Neural cell (in vitro differentiated cells): Measurements from ENCODE around the gene NOTCH4. TPM values are rescaled to one million over a fixed set of nuclear protein-coding genes. Genes with fewer than 3 reads are reported as not detected.

Experiments used
- H2AFZ ChIP-seq: fragments of 200-600, 300-800 bp; sonication (generic), shearing (Covaris generic); 2 replicates; pipeline ENCODE4 v1.6.0; 2014; ENCODE audit warnings: low read depth, mild to moderate bottlenecking, antibody characterized with exemption, low read length, moderate library complexity
- H3F3A ChIP-seq: fragments of 200-600 bp; shearing (Covaris generic); 2 replicates; pipeline ENCODE4 v1.6.1; 2016; ENCODE audit warnings: mild to moderate bottlenecking, moderate library complexity, mixed read lengths, antibody characterized with exemption, low read length; ENCODE audit not compliant: insufficient read depth, poor library complexity, severe bottlenecking
- H3K27ac ChIP-seq: fragments of 200-600, 300-800 bp; sonication (generic), shearing (Covaris generic); 2 replicates; pipeline ENCODE4 v1.5.1; 2014; ENCODE audit warnings: mild to moderate bottlenecking, low read length, moderate library complexity
- H3K27me3 ChIP-seq: fragments of 300-800, 200-600 bp; sonication (generic), shearing (Covaris generic); 2 replicates; pipeline ENCODE4 v1.6.0; 2014; ENCODE audit warnings: mild to moderate bottlenecking, low read depth, low read length, moderate library complexity; ENCODE audit not compliant: insufficient read depth
- H3K36me3 ChIP-seq: fragments of 300-800, 200-600 bp; sonication (generic), shearing (Covaris generic); 2 replicates; pipeline ENCODE4 v1.5.1; 2014; ENCODE audit warnings: mild to moderate bottlenecking, antibody characterized with exemption, low read length, moderate library complexity; ENCODE audit not compliant: insufficient read depth
- H3K4me2 ChIP-seq: fragments of 300-800, 200-600 bp; sonication (generic), shearing (Covaris generic); 2 replicates; pipeline ENCODE4 v1.6.0; 2014; ENCODE audit warnings: mild to moderate bottlenecking, low read length
- H3K4me3 ChIP-seq: fragments of 300-800, 200-600 bp; sonication (generic), shearing (Covaris generic); 2 replicates; pipeline ENCODE4 v1.5.1; 2014; ENCODE audit warnings: mild to moderate bottlenecking, low read length, moderate library complexity
- H3K79me2 ChIP-seq: fragments of 200-600 bp; shearing (Covaris generic); replicated peaks from 2 replicates; pipeline ENCODE4 v1.6.0; 2014; ENCODE audit warnings: mild to moderate bottlenecking, low read length, moderate library complexity; ENCODE audit not compliant: insufficient read depth
- H3K9ac ChIP-seq: fragments of 300-800, 200-600 bp; sonication (generic), shearing (Covaris generic); 2 replicates; pipeline ENCODE4 v1.6.1; 2016; ENCODE audit warnings: mild to moderate bottlenecking, low read length, mixed read lengths
- H3K9me2 ChIP-seq: fragments of 200-600 bp; shearing (Covaris generic); 2 replicates; pipeline ENCODE4 v1.6.1; 2016; ENCODE audit warnings: mild to moderate bottlenecking, low read length, mixed read lengths; ENCODE audit not compliant: insufficient read depth
- H3K9me3 ChIP-seq: fragments of 200-600, 300-800 bp; sonication (generic), shearing (Covaris generic); 2 replicates; pipeline ENCODE4 v1.6.1; 2016; ENCODE audit warnings: mild to moderate bottlenecking, mixed run types, low read length, moderate library complexity, mixed read lengths
- H4K20me1 ChIP-seq: fragments of 200-600 bp; shearing (Covaris generic); 2 replicates; pipeline ENCODE4 v1.6.1; 2016; ENCODE audit warnings: mild to moderate bottlenecking, mixed run types; ENCODE audit not compliant: insufficient read depth
- CTCF ChIP-seq: fragments of 450-650 bp; IDR thresholded peaks from 2 replicates; pipeline ENCODE4 v1.5.1; 2014; ENCODE audit warnings: antibody characterized with exemption, mild to moderate bottlenecking, moderate library complexity; ENCODE audit not compliant: poor library complexity, severe bottlenecking
- EP300 ChIP-seq: fragments of 450-650 bp; conservative IDR thresholded peaks from 2 replicates; pipeline ENCODE4 v1.6.1; 2014; ENCODE audit warnings: antibody characterized with exemption, mild to moderate bottlenecking, moderate library complexity; ENCODE audit not compliant: poor library complexity, severe bottlenecking
- EZH2 ChIP-seq: fragments of 200-600, 300-800 bp; shearing (Covaris generic), sonication (generic); IDR thresholded peaks from 2 replicates; pipeline ENCODE4 v1.6.1; 2014; ENCODE audit warnings: antibody characterized with exemption, low read length, borderline replicate concordance, mild to moderate bottlenecking; ENCODE audit not compliant: insufficient read depth, poor library complexity, severe bottlenecking
- MXI1 ChIP-seq: fragments of 450-650 bp; conservative IDR thresholded peaks from 2 replicates; pipeline ENCODE4 v1.6.1; 2014; ENCODE audit warnings: antibody characterized with exemption, mild to moderate bottlenecking; ENCODE audit not compliant: poor library complexity, severe bottlenecking
- POLR2AphosphoS5 ChIP-seq: IDR thresholded peaks from 2 replicates; pipeline ENCODE4 v1.6.1; 2012
- RAD21 ChIP-seq: fragments of 450-650 bp; conservative IDR thresholded peaks from 2 replicates; pipeline ENCODE4 v1.6.1; 2014; ENCODE audit warnings: antibody characterized with exemption, mild to moderate bottlenecking, moderate library complexity
- REST ChIP-seq: IDR thresholded peaks from 2 replicates; pipeline ENCODE4 v1.6.1; 2012; ENCODE audit warnings: borderline replicate concordance
- SMC3 ChIP-seq: fragments of 450-650 bp; conservative IDR thresholded peaks from 2 replicates; pipeline ENCODE4 v1.6.1; 2014; ENCODE audit warnings: antibody characterized with exemption, mild to moderate bottlenecking, moderate library complexity; ENCODE audit not compliant: poor library complexity
- TAF1 ChIP-seq: IDR thresholded peaks from 2 replicates; pipeline ENCODE4 v1.6.1; 2012; ENCODE audit warnings: low read depth
- polyA plus RNA-seq: library from polyadenylated mRNA; depleted of rRNA; stranded (reverse); fragments of >200 nt; gene quantifications from 2 replicates; pipeline ENCODE4 v1.2.3, GENCODE V29; 2014

The NOTCH4 gene
- polyA plus RNA-seq, 1 donor from 2014 or later: 5.5 TPM

- TF ChIP-seq RAD21 (no peak), EP300 (no peak), MXI1 (no peak), TAF1 (no peak), CTCF (no peak), POLR2AphosphoS5 (no peak), EZH2 (no peak), SMC3 (no peak), REST (no peak)
- H3K27ac ChIP-seq: no peak overlapping the region
- H3K79me2 ChIP-seq: no peaks in the 10 kb centered on the region
- H3F3A ChIP-seq: no peaks in the 10 kb centered on the region
- no peaks in the 10 kb centered on the region for H3K9me3 ChIP-seq
- H3K9ac ChIP-seq: no peak overlapping the region
- H2AFZ ChIP-seq: no peak overlapping the region
- H3K4me2 ChIP-seq: no peak overlapping the region
- H3K36me3 ChIP-seq: no peaks in the 10 kb centered on the region
- H3K4me3 ChIP-seq: no peak overlapping the region
- H4K20me1 ChIP-seq: no peaks in the 10 kb centered on the region
- H3K27me3 ChIP-seq: no peaks in the 10 kb centered on the region
- no peaks in the 10 kb centered on the region for H3K9me2 ChIP-seq
Measured at GRCh38 chr6:32215617-32216016, 8.2 kb downstream of the NOTCH4 start.

- H2AFZ ChIP-seq: no peak overlapping the region
- no peaks in the 10 kb centered on the region for H3K36me3 ChIP-seq
- H4K20me1 ChIP-seq: no peaks in the 10 kb centered on the region
- no peaks in the 10 kb centered on the region for H3K27me3 ChIP-seq
- H3K27ac ChIP-seq: no peak overlapping the region
- H3K4me3 ChIP-seq: no peak overlapping the region
- no peaks in the 10 kb centered on the region for H3F3A ChIP-seq
- TF ChIP-seq RAD21: no peak
- TF ChIP-seq EZH2: no peak
- no peak for TF ChIP-seq CTCF
- no peak for TF ChIP-seq SMC3
- TF ChIP-seq POLR2AphosphoS5: no peak
- TF ChIP-seq EP300: no peak
- TF ChIP-seq MXI1: no peak
- no peak for TF ChIP-seq TAF1
- no peak for TF ChIP-seq REST
- no peaks in the 10 kb centered on the region for H3K79me2 ChIP-seq
- no peaks in the 10 kb centered on the region for H3K9me3 ChIP-seq
- no peaks in the 10 kb centered on the region for H3K9me2 ChIP-seq
- no peak overlapping the region for H3K9ac ChIP-seq
- H3K4me2 ChIP-seq: no peak overlapping the region
Measured at GRCh38 chr6:32214126-32214525, 9.7 kb downstream of the NOTCH4 start.
